Fibroblast of skin of left biceps (primary cell): ENCODE measurements around the gene CCT5.
A peak's percentile ranks its signal among the peaks of the same experiment; 100 is the strongest.
"Not testable (repeated sequence)": the region's sequence is repeated elsewhere in the genome, so short reads cannot be mapped to it uniquely, and the experiment has no call there.

Experiments
- DNase-seq, 2 experiments: peaks; one replicate each; pipeline ENCODE4 v3.0.0-alpha.2; 2013; ENCODE audit warnings: low read depth in 2 of 2

CCT5 gene

DNA sequence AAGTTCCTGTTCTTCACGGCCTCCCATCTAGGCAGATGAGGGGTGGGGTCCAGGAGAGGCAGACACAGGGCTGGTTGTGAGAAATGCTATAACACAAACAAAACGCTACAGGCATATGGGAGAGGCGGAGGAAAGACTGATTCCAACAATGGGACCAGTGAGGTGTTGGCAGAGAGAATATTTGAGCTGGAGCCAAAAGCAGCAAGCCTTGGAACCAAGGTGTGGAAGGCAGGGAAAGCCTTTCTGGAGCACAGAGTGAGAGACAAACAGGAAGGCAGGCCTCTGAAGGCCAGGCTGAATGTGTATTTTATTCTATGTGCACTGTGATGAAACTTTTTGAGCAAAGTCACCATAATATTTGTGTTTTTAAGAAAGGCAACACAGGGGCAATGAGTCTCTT is 3.3 kb upstream of the CCT5 start:
- no peak for DNase-seq

DNA sequence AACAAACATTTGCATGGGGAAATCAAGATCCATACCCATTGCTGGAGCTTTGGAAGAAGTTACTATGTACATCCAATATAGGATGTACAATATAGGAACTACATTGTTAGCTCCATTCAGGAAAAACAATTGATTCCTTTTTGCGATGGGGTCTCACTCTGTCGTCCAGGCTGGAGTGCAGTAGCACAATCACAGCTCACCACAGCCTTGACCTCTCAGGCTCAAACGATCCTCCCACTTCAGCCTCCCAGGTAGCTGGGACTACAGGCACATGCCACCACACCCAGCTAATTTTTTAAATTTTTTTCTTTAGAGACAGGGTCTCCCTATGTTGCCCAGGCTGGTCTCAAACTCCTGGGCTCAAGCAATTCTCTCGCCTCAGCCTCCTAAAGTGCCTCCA is 2.9 kb upstream of the CCT5 start:
- not testable (repeated sequence) for DNase-seq

- DNase-seq = no peak
Observed at GRCh38 chr5:10248378-10249260, 1.5 kb upstream of the CCT5 start.

- no peak for DNase-seq
Observed at GRCh38 chr5:10250806-10251276, 761 bp downstream of the CCT5 start.

DNA sequence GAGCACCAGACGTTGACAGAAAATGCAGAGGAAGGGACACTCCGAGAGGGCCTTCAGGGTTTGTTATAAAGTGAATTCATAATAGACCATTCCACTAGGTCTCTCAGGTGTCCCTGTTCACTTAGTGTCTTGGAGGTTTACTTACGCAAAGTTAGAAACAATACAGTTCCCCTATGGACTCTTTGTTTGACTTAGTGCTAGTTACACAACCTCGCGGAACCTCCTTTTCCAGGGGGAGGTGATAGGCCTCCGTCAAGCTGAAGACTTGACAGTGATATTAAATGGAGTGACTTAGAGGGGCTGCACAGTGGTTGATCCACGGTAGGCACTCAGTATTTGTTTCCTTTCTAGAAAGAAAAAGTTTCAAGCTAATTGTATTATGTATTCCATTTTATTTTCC is 1.3 kb downstream of the CCT5 start:
- DNase-seq = no peak

DNA sequence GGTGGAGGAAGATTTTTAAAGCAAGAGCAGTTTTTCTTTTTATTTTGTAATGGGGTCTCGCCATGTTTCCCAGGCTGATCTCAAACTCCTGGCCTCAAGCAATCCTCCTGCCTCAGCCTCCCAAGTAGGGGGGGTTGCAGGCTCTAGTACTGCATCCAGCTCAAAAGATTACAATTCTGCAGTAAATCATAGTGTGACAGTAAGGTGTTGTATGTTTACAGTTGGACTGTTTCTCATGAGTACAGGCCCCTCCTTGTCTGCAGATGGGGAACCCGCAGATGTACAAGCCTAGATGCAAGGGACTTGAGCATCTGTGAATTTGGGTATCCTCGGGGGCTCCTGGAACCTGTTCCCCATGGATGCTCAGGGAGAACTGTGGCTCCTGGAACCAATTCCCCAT is 3.3 kb downstream of the CCT5 start:
- no peak for DNase-seq

DNA sequence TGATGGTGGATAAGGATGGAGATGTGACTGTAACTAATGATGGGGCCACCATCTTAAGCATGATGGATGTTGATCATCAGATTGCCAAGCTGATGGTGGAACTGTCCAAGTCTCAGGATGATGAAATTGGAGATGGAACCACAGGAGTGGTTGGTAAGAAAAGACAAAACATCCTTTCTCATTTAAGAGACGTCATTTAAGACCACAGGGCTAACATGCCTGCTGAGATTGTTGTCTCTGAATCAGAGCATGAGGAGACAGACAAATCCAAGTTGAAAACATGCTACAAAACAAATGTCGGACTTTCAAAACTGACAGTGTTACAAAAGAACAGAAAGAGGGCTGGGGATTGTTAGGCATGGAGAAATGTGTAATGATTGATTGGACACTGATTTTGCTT is 4.6 kb downstream of the CCT5 start:
- no peak for DNase-seq

- DNase-seq = no peak
Observed at GRCh38 chr5:10257870-10258269, 7.8 kb downstream of the CCT5 start.

DNA sequence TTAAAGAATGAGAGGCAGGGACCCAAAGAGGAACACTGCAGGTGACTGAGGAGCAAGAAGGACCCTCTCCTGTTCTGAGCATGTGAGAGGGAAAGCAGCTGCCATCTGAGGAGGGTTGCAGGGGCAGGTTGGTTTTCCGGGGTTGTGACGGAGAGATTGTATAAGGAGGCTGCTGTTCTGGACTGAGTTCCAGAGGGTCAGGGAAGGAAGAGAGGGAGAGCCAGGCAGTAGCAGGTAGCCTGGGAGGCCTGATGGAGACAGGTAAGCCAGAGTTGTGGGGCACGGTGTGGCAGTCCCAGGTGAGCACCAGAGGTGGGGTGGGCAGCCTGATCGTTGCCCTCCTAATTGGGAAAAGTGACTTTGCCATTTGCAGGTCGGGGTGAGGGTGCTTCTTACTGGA is 9.8 kb downstream of the CCT5 start:
- no peak for DNase-seq

DNA sequence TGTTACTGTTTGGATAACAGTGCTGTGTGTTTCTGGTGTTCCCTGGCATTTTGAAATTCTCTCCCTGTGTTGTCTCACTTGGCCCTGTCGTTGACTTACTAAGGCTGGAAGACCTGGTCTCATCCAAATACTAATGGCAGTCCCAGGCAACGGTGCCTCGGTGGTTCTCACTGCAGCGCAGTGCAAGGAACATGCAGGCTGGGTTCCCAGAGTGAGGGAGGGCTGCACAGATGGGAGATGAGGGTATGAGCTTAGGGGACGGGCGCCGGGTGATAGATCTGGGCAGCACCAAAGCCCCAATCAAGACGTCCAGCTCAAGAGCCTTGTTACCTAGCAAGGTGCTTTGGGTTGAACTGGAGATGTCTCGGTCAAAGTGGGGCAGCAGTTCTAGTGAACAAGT is 11.0 kb downstream of the CCT5 start:
- no peak for DNase-seq

GRCh38 chr5:10262121-10262774 is 12.2 kb downstream of the CCT5 start:
- DNase-seq = no peak

DNA sequence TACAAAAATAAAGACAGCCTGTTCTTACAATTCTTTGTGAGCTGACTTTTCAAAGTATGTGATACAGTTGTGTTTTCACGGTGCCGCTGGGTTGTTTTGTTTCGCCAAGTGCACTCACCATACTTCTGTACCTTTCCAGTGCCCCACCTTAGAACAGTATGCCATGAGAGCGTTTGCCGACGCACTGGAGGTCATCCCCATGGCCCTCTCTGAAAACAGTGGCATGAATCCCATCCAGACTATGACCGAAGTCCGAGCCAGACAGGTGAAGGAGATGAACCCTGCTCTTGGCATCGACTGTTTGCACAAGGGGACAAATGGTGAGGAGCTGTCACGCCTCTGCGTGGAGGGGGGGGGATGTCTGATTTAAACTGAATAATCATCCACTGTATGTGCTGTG is 12.9 kb downstream of the CCT5 start:
- no peak for DNase-seq

DNA sequence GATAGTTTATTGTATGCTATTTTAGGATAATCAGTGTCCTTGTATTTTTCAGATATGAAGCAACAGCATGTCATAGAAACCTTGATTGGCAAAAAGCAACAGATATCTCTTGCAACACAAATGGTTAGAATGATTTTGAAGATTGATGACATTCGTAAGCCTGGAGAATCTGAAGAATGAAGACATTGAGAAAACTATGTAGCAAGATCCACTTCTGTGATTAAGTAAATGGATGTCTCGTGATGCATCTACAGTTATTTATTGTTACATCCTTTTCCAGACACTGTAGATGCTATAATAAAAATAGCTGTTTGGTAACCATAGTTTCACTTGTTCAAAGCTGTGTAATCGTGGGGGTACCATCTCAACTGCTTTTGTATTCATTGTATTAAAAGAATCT is 14.5 kb downstream of the CCT5 start:
- DNase-seq = peak; percentile 26 to 34

DNA sequence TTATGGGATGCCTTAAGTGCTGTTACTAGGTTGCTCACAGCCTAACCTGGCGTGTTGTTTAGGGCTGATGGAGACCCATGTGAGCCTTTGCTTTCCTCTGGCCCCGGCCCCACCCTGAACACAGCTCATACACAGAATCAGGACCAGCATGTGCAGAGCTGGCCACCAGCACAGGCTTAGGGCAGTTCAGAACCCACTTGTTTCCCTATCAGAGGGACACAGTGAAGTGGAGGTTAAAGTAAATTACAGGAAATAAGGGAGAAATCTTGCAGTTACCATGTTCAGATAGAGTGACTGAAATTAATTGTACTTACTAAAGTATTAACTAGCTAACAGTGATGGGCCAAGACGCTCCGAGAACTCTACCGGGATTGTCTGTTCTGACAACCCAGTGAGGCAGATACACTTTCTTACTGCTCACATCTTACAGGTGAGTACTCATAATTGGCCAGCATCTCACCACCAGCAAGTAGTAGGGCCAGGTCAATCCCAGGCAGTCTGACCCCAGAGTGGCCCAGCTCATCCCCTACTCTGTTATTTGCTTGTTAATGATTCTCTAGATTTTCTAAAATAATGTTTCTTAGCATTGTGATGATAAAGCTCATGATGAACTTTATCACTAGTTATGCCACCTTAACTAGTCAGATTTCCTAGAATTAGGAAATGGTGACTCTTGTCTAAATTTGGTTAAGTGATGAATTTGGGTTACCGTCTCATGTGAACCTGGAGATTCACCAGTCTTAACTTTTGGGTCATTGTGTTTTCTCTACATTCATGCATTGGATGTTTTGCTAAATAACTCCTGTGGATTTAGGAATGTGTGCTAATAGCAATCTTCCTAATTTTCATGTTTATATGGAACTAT is 15.4 kb downstream of the CCT5 start:
- DNase-seq = no peak

- DNase-seq = no peak
Observed at GRCh38 chr5:10266137-10266536, 16.1 kb downstream of the CCT5 start.

DNA sequence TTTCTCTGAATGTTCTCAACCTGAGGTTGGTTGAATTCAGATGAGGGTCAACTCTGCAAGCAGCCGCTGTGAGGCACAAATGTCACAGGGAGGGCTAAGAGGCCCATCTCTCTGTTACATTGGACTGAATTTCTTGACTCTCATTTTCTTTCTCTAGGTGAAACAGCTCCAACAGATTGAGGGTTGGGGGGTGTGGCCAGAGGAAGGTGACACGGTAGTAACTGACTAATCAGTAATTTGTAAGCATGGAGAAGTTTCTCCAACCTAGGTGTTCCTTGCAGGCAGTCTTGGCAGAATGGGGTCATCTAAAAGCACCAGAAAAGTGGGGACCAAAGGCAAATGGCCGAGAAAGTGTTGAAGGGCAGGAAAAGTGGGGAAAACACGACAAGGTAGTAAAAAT is 16.8 kb downstream of the CCT5 start:
- DNase-seq = no peak

DNA sequence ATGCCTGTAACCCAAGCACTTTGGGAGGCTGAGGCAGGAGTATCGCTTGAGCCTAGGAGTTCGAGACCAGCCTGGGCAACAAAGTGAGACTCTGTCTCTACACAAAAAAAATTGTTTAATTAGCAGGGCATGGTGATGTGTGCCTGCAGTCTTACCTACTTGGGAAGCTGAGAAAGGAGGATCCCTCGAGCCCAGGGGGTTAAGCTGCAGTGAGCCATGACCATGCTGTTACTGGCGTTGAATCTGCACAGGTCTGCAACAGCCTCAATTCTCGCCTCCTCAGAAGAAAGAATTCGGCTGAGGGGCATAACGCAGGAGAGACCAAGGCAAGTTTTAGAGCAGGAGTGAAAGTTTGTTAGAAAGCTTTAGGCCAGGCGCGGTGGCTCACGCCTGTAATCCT is 18.0 kb downstream of the CCT5 start:
- DNase-seq = no peak

GRCh38 chr5:10272053-10272874 is 22.2 kb downstream of the CCT5 start:
- DNase-seq = no peak

DNA sequence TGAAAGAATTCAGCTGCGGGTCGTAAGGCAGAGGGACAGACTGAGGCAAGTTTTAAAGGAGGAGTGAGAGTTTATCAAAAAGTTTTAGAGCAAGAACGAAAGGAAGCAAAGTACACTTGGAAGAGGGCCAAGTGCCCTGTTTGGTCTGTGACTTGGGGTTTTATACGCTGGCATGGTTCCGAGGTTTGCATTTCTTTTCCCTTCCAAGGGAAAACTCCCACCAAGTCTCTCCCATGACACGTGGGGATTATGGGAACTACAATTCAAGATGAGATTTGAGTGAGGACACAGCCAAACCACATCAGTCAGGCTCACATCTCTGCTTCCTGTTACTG is 22.8 kb downstream of the CCT5 start:
- DNase-seq = not testable (repeated sequence)

DNA sequence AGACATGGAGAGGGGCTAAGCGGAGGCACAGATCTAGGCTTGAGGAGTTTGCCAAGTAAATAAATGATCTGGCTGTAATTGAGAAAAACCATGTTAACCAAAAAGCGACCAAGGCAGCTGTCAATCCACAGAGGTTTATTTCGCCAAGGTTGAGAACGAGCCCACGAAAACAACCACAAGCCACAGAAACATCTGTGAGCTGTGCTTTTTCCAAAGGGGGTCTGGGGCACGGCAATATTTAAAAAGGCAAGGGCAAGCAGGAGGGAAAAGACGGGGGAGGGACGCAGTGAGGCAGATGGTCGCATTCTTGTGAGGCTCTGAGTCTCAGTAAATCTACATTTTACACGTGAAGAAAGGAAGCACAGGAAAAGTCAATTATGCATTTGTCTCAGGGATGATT is 25.4 kb downstream of the CCT5 start:
- DNase-seq = no peak

- DNase-seq = no peak
Observed at GRCh38 chr5:10275991-10276390, 25.9 kb downstream of the CCT5 start.

GRCh38 chr5:10276691-10277090 is 26.6 kb downstream of the CCT5 start:
- no peak for DNase-seq
